ENCODE results near the gene PDE11A. TPM values are rescaled to one million over a fixed set of nuclear protein-coding genes. Genes with fewer than 3 reads are reported as not detected.

PDE11A gene
- total RNA-seq, 1 donor from 2014 or later: 1.00 TPM

DNA sequence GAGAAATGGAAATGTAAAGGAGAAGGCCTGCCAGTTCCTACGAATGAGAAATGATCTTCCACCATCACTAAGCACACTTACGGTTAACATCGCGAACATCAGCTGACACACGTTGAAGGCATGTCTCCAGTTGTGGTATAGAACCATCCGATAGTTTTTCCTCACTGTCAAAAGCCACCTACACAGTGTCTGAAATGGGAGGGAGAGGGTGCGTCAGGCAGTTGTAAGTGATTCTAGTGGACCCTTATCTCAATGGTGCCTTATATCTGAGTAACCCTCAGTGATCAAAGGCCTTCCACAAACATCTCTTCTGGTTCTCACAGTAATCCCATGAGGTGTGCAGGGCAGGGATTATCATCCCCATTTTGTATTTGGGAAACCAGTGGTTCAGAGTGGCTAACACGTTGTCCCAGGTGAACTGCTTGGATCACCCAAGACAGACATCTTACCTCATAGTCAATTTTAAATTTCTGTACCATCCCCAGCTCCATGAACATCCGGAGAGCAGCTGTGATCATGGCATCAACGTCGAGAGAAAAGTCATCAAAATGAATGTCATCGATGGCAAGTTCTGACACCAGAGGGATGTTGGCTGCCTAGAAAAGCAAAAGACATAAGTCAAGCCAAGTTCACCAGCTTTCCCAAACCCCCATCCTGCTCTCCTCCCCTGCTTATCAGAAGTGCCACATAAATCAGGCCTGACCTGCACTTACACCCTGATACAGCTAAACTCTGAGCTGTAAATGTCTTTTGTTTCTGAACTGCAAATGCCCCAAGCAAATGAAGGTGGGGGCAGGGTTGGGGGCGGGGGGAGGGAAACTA is 344.8 kb downstream of the PDE11A start:
- DNase-seq (ENCODE audit: low spot score): no peak

- DNase-seq (ENCODE audit: low spot score): no peak
Measured at GRCh38 chr2:177726931-177727348, 345.6 kb downstream of the PDE11A start.

DNA sequence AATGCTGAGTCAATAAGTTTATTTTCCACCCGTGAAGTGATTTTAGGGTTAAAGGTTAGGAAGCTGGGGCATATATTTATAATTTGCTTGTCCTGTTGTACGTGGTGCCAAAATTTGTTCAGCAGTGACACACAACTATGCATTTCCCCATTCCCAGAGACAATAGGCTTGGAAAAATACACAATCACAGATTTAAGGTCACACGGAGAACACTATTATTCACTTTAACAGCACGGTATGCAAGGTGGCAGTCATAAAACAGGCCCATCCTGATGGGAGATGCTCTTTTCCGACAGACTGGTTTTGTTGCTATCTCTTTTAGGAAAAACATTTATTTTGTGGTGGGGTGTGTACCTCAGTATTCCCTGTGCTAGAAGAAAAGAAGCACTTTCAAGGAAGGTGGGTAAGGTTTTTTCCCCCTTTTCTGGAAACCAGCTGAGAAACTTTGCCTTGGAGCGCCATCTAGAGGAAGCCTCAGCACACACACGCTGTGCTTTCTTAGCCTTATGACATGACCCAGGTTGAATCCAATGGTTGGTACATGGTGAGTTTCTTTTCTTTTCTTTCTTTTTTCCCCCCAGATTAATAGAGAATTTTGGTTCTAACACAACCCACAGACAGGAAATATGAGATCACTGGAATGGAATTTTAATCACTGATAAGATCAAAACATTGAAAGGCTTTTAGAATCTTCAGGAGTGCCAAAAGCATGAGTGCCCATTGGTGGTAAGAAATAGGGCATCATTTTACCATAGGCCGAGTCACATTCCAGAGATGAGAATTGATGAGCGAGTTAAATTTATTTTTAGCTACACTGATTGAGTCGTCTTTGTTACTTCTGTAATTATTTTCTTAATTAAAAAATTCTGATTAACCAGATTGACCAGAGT is 347.9 kb downstream of the PDE11A start:
- no peak for DNase-seq (ENCODE audit: low spot score)

DNA sequence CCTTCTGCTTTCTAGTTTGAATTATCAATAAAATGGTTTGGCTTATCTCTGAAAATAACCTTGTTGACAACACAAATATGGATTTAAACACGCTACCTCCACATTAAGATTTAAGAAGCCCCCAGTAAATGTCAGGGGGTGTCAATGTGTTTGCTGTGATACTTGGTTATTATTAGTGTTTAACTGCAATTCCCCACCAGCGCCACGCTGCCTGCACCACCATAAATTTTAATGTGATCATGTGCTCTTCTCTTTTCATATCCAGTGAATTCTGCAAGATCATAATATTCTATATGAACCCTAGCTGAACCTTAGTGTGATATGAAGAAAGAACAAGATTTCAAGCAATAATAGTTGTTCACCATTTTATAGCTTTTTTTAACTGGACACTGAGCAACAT is 349.3 kb downstream of the PDE11A start:
- no peak for DNase-seq (ENCODE audit: low spot score)

DNA sequence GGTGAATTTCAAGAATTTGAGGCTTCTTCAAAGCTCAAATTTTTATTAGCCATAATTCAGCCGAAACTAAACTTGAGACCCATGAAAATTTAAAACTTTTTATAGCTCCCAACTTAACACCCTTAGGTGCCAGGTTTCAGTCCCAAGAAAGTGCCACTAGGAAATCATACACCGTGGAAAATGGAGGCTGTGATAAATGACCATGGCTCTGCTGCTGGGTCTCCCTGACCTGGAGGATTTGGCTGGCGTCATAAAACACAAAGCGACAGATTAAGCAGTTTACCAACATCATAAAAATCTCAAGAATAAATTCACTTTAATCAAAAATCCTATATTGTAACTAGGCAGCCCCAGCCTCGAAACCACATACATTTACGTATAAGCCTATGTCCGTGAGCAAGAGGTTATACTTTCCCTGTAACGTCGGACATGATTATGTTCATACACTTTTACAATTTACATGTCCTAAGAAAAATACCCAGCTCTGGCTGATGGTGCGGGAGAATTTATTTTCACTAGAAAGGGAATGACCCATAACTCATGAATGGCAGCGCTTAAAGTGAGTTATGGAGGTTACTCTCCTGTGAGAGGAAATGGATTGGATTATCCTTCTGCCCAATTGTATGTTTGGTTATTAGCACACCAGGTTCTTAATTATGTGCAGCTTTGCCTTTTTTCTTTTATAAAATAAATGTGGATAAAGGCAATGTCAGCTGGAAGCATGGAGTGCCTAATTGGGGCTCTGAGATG is 350.6 kb downstream of the PDE11A start:
- no peak for DNase-seq (ENCODE audit: low spot score)

DNA sequence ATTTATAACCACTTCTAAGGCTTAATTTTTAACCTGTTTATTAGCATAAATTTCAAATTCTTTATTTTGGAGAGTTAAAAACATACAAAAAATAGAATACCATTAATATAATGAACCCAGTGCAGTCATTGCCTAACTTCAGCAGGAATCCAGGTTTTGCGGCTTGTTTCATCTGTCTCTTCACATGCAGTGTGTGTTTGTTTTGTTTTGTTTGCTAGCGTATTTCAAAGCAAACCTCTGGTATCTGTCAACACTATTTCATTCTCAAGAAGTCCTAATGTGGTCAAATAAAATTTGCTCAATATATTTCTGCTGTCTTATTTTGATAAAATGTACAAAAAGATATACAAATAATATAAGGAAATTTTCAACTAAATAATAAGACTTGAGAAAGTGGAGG is 351.5 kb downstream of the PDE11A start:
- DNase-seq (ENCODE audit: low spot score): no peak

GRCh38 chr2:177717831-177718618 is 354.6 kb downstream of the PDE11A start:
- no peak for DNase-seq (ENCODE audit: low spot score)

DNA sequence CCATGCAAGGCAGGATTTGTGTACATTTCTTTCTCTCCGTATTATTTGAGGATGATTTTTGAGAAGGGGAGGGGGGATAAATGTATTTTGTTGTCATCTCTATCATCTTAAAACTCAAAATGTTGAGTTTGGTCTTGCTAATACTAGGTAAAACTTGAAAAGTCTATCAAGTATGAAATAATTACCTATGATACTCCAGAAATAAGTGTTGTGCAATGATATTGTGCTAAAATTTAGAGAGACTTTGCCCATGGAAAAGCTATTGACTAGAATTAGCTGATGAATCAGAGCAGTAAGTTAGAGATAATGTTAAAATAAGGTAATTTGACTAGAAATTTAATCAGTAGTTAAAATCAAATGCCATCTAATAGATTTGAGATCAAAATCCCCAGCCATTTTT is 356.1 kb downstream of the PDE11A start:
- DNase-seq (ENCODE audit: low spot score): no peak

- DNase-seq (ENCODE audit: low spot score): no peak
Measured at GRCh38 chr2:177715771-177716170, 356.8 kb downstream of the PDE11A start.

DNA sequence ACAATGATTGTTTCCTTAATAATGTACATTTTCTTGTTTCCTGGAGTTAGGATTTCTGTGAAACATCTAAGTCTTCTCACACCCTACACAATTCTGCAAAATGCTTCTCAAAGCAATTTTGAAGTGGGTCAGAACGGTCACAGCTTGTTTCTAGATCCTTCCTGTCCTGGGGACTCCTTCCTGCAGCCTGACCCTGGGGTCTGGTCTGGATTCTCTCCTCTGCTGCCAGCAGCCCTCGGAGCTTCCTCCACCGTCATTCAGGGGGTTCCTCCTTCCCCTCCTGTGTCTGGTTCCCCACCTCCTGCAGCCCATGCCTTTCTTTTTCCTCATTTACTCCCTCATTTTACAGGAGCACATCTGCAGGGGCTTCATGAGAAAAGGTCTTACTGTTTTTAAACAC is 357.9 kb downstream of the PDE11A start:
- DNase-seq (ENCODE audit: low spot score): no peak

- DNase-seq (ENCODE audit: low spot score): no peak
Measured at GRCh38 chr2:177712462-177712861, 360.1 kb downstream of the PDE11A start.

DNA sequence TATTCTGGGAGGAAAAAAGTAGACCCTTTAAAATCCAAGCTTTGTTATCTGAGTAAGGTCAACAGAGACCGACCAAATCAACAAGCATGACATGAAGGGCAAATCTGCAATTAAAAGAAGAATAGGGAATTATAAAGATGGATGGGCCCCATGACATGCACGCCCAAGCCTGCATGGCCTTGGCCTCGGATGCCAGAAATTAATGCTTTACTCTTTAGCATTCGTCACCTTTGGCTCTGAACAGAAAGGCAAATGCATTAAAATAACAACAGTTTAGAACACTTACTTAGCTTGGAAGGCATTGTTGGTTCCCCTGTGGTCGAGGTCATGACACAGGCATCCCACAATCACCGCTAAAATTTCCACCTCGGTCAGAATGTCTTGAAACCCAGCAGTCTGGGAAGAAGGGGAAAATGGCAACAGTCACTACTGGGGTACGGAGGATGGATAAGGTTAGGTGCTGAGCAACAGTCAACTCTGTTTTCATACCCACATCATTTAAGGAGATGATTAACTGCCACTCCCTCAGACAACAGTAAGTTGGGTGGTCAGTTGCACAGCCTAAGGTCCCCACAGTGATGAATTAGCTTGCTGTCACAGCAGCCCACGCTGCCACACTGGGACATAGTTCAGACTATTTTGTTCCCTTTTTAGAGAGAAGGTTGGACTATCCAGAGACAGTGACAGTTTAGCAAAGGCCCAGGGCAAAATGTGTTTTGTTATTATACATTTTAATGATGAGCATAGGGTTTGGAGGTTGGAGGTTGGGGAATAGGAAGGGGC is 360.9 kb downstream of the PDE11A start:
- DNase-seq (ENCODE audit: low spot score): no peak

DNA sequence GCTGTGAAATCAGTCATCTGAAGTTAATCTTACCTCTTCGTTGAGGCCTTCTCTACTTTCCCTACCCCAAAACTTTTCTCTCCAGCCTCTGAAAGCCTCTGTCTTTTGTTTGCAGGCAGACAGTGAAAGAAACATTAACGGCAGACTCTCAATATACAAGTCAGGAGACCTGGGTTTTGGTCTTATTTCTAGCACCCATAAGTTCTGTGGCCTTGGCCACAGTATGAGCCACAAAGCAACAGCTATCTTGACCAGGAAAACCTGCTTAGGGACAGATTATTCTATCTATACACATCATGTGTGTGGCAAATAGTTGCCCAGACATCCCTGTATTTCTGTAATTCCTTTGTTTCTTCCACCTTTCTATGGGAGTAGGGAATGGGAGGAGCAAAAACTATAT is 361.7 kb downstream of the PDE11A start:
- DNase-seq (ENCODE audit: low spot score): no peak

DNA sequence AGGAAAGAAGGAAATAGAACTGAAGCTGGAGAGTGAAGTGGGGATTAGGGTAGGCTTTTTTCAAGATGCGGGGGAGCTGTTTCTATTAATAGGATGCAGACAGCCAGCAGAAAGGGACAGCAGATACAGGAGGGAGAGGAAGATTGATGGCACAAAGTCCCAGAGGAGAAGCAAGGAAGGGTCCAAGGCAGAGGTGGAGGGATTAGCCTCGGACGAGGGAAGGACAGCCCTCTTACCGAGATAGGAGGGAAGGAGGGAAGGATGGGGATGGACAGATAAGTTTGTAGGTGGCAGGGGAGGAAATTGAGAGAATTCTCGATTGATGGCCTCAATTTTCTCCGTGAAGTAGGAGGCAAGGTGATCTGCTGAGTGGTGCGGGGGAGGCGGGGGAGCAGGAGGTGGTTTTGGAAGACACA is 362.6 kb downstream of the PDE11A start:
- DNase-seq (ENCODE audit: low spot score): no peak

GRCh38 chr2:177708660-177709444 is 363.7 kb downstream of the PDE11A start:
- DNase-seq (ENCODE audit: low spot score): no peak

- no peak for DNase-seq (ENCODE audit: low spot score)
Measured at GRCh38 chr2:177708106-177708505, 364.5 kb downstream of the PDE11A start.

GRCh38 chr2:177705511-177706173 is 366.9 kb downstream of the PDE11A start:
- DNase-seq (ENCODE audit: low spot score): no peak

- no peak for DNase-seq (ENCODE audit: low spot score)
Measured at GRCh38 chr2:177703159-177703558, 369.4 kb downstream of the PDE11A start.

- no peak for DNase-seq (ENCODE audit: low spot score)
Measured at GRCh38 chr2:177698281-177698680, 374.3 kb downstream of the PDE11A start.

All from mesenteric fat pad (tissue), 1 donor.